ENCODE data around the gene FAM114A2.
A peak's percentile ranks its signal among the peaks of the same experiment; 100 is the strongest.

Gene FAM114A2

DNA sequence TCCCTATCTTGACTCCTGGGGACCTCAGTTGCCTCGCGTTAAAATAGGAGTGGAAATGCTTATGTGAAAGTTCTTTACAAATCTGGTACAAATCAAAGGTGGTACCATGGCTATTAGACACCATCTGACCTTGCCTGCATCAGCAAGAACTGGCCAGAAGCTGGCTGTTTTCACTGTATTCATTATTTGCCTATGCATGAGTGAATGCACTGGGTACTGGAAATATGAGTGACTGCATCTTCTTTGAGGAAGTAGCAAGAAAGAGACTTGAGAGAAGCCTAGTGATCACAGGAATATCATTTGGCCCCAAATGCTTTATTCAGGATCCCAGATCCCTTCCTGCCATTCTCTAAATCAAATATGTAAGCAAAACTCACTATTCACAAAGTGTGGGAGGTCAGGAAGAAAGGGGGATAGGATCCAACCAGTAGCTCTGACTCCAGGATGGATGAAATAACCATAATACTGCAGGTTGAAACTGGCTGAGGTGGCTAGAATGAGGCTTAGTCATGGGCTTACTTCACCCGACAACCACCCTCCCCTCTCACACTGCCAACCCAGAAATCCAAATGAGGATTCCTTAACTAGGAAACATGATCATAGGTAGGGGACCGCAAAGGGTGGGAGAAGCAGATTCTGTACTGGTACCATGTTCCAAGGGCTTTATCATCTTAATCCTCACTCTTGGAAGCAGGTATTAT lies 56.7 kb downstream of the FAM114A2 start:
- no peak for TF ChIP-seq CTCF (IDR thresholded peaks at IDR 0.05)
- Mint-ChIP-seq H3K4me3 (no peak overlapping the region), H3K4me1 (peaks cover 10% of the 10 kb centered on the region), H3K9me3 (no peaks in the 10 kb centered on the region), H3K36me3 (ENCODE audit: low read depth) (no peaks in the 10 kb centered on the region), H3K27ac (no peak overlapping the region), H3K27me3 (ENCODE audit: low read depth, poor library complexity) (peaks cover 12% of the 10 kb centered on the region)
- no peak for DNase-seq

DNA sequence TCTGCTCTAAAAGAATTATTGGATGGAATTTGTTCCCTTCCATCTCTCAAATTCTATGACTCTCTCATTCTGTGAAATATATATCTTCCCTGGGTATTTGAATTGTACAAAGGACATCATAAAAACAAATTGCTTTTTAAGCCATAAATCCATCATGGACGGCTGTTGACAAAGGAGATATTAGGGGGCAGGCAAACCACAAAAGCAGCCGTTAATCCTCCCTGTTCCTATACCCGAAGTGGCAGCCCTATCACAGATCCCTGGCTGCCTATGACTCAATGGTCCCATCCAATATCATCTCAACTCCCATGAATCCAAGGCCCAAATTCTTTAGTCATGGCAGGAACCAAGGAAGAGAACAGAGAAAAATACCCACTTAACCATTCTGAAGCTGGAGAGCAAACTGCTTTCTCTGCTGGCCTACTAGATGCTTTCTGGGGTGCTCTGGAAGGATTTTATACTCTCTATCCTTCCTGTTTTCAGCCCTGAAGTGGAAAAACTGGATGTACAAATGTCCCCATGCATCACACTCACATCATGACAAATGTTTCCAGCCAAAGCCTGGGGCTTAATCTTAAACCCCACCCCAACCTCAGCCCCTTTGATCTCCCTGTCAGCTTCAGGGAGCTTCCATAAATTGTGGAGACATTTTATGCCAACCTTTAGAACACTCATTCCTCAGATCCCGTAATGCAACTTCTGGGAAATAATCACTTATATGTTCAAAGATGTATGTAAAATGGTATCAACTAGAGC lies 59.5 kb downstream of the FAM114A2 start:
- no peak overlapping the region for H3K27ac Mint-ChIP-seq
- H3K4me1 Mint-ChIP-seq, result peaks cover 10% of the 10 kb centered on the region
- DNase-seq, result no peak
- H3K36me3 Mint-ChIP-seq (ENCODE audit: low read depth), result no peaks in the 10 kb centered on the region
- TF ChIP-seq CTCF (IDR thresholded peaks at IDR 0.05), result no peak
- H3K27me3 Mint-ChIP-seq (ENCODE audit: low read depth, poor library complexity), result peaks cover 11% of the 10 kb centered on the region
- no peak overlapping the region for H3K4me3 Mint-ChIP-seq
- no peaks in the 10 kb centered on the region for H3K9me3 Mint-ChIP-seq

DNA sequence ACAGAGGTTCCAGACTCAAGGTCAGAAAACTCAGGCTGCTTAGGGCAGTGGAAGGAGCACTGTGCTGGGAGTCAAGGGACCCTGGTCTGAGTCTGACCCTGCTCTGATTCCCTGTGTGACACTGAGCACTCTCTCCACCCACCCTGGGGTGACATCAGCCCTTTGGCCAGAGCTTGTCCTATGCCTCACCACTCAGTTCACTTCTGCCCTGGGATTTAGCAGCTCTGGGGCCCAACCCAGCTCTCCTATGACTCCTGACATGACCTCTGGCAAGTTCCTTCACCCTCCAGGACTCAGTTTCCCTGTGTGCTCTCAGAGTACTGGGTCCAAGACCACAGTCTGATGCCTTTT lies 63.9 kb downstream of the FAM114A2 start:
- Mint-ChIP-seq H3K9me3 (no peaks in the 10 kb centered on the region), H3K36me3 (ENCODE audit: low read depth) (no peaks in the 10 kb centered on the region), H3K27me3 (ENCODE audit: low read depth, poor library complexity) (peaks cover 16% of the 10 kb centered on the region), H3K4me3 (no peak overlapping the region), H3K27ac (no peak overlapping the region), H3K4me1 (peaks cover 25% of the 10 kb centered on the region)
- TF ChIP-seq CTCF (IDR thresholded peaks at IDR 0.05), result no peak
- DNase-seq, result no peak

GRCh38 chr5:153974131-153974812 lies 64.4 kb downstream of the FAM114A2 start:
- TF ChIP-seq CTCF (IDR thresholded peaks at IDR 0.05), result peak; percentile 75
- Mint-ChIP-seq H3K4me3 (no peak overlapping the region), H3K36me3 (ENCODE audit: low read depth) (no peaks in the 10 kb centered on the region), H3K27me3 (ENCODE audit: low read depth, poor library complexity) (peaks cover 16% of the 10 kb centered on the region), H3K9me3 (no peaks in the 10 kb centered on the region), H3K27ac (no peak overlapping the region), H3K4me1 (peaks cover 21% of the 10 kb centered on the region)
- peak; percentile 43 for DNase-seq

- no peak for TF ChIP-seq CTCF (IDR thresholded peaks at IDR 0.05)
- no peaks in the 10 kb centered on the region for H3K36me3 Mint-ChIP-seq (ENCODE audit: low read depth)
- H3K9me3 Mint-ChIP-seq, result no peaks in the 10 kb centered on the region
- peaks cover 13% of the 10 kb centered on the region for H3K27me3 Mint-ChIP-seq (ENCODE audit: low read depth, poor library complexity)
- H3K27ac Mint-ChIP-seq, result no peak overlapping the region
- no peak overlapping the region for H3K4me3 Mint-ChIP-seq
- H3K4me1 Mint-ChIP-seq, result peaks cover 15% of the 10 kb centered on the region
- DNase-seq, result no peak
These were observed 66.5 kb downstream of the FAM114A2 start for GRCh38 chr5:153972240-153972639.
